HFFc6 (cell line): ENCODE data around the gene RAET1E. TPM values are rescaled to one million over a fixed set of nuclear protein-coding genes. Genes with fewer than 3 reads are reported as not detected.

ENCODE experiments used
- DNase-seq: peaks from one replicate; pipeline ENCODE4 v3.0.0-alpha.2; 2018
- H3K27ac Mint-ChIP-seq: 2 replicates; pipeline ENCODE4 v1.8.0; 2020; ENCODE audit warnings: mild to moderate bottlenecking, mixed read lengths
- H3K27me3 Mint-ChIP-seq: 2 replicates; pipeline ENCODE4 v1.8.0; 2021; ENCODE audit warnings: mild to moderate bottlenecking, moderate library complexity, mixed read lengths; ENCODE audit not compliant: insufficient read depth
- H3K36me3 Mint-ChIP-seq: 2 replicates; pipeline ENCODE4 v1.8.0; 2021; ENCODE audit warnings: low read depth, mixed read lengths
- H3K4me1 Mint-ChIP-seq: 2 replicates; pipeline ENCODE4 v1.8.0; 2020; ENCODE audit warnings: low read depth, mixed read lengths
- H3K4me3 Mint-ChIP-seq: 2 replicates; pipeline ENCODE4 v1.8.0; 2020; ENCODE audit warnings: mild to moderate bottlenecking, moderate library complexity, mixed read lengths
- H3K9me3 Mint-ChIP-seq: 2 replicates; pipeline ENCODE4 v1.8.0; 2020; ENCODE audit warnings: mild to moderate bottlenecking, mixed read lengths
- total RNA-seq, 6 experiments: library from RNA; stranded (reverse); fragmentation: NEBNext Ultra II Directional; extraction: Animal tissue kit (Norgen Biotek cat#: 25700); gene quantifications; 2 replicates in 1 of 6; 3 replicates in 5 of 6; pipeline ENCODE4 v1.2.3, GENCODE V29; 2021
- TF ChIP-seq, protein P1 (sequence below): fragments of 200-600 bp; sonication (generic); IDR thresholded peaks from 2 replicates; pipeline ENCODE4 v1.5.0; 2021; ENCODE audit warnings: antibody characterized with exemption, mild to moderate bottlenecking

Gene RAET1E
- total RNA-seq, 6 experiments from 2014 or later = 0.14 to 0.41 (median 0.26) TPM; not detected in 1

DNA sequence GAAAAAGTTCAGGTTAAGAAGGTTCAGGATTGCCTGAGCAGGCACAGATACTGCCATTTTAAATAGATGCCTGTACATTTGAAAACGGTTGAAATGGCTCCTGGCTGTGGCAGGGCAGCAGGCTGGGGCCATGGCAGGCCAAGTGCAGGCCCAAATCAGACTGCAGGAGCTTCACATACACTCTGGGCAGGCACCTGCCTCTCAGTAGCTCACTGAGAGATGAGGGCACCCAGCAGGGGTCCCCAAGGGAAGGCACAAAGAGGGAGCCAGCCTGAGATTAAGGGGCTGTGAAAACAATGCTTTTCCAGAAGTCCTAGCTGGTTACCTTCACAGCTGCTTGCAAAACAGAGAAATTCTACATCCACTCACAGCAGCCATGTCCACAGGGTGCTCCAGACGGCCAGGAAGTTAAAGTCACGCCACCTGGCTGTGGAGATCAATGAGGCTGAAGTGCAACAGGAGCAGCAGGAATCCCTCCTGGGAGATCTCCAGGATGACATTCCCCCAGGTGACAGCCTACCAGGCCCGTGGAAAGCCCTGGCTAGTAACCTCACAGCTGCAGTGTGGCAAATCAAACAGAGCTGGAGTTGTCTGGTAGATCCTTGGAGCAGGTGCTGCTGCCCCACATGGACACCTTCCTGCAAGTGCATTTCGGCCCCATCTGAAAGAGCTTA lies 6.2 kb upstream of the RAET1E start:
- peaks cover 18% of the 10 kb centered on the region for H3K9me3 Mint-ChIP-seq
- DNase-seq = no peak
- H3K4me1 Mint-ChIP-seq = no peaks in the 10 kb centered on the region
- H3K4me3 Mint-ChIP-seq = no peak overlapping the region
- peaks cover 13% of the 10 kb centered on the region for H3K27me3 Mint-ChIP-seq
- H3K36me3 Mint-ChIP-seq = peaks cover 12% of the 10 kb centered on the region
- no peak overlapping the region for H3K27ac Mint-ChIP-seq
- TF ChIP-seq, protein P1, sequence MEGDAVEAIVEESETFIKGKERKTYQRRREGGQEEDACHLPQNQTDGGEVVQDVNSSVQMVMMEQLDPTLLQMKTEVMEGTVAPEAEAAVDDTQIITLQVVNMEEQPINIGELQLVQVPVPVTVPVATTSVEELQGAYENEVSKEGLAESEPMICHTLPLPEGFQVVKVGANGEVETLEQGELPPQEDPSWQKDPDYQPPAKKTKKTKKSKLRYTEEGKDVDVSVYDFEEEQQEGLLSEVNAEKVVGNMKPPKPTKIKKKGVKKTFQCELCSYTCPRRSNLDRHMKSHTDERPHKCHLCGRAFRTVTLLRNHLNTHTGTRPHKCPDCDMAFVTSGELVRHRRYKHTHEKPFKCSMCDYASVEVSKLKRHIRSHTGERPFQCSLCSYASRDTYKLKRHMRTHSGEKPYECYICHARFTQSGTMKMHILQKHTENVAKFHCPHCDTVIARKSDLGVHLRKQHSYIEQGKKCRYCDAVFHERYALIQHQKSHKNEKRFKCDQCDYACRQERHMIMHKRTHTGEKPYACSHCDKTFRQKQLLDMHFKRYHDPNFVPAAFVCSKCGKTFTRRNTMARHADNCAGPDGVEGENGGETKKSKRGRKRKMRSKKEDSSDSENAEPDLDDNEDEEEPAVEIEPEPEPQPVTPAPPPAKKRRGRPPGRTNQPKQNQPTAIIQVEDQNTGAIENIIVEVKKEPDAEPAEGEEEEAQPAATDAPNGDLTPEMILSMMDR = no peak

DNA sequence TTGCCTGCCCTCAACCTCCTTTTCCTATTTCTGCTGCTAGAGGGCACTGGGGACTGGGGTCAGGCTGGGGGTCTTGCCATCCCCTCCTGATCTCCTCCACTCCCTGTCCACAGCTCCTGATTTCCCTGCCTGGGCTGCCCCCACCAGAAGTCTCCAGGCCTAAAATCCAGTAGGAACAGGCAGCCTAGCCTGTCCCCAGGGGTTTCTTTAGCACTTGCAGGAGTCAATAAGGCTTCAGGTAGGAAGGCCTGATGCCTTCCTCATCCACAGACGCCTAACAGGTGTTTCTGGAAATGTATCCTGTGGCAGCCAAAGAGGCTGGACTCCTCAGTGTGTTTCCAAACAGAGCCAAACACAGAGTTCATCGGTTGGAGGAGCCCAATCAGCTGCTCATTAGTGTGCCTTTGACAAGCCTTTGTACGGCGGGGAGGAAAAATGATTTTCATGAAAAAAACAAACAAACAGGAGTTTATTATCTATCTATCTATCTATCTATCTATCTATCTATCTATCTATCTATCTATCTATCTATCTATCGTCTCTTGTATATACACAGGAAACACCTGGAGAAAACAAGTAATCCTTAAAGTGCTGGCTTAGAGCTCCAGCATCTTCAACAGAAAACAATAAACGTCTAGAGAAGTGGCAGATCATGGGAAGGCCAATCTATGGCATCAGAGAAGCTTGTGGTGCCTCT lies 3.7 kb upstream of the RAET1E start:
- no peak overlapping the region for H3K27ac Mint-ChIP-seq
- H3K9me3 Mint-ChIP-seq = no peaks in the 10 kb centered on the region
- H3K36me3 Mint-ChIP-seq = no peaks in the 10 kb centered on the region
- TF ChIP-seq, protein P1 = no peak
- no peak for DNase-seq
- peaks cover 9% of the 10 kb centered on the region for H3K27me3 Mint-ChIP-seq
- H3K4me1 Mint-ChIP-seq = peaks cover 21% of the 10 kb centered on the region
- no peak overlapping the region for H3K4me3 Mint-ChIP-seq

DNA sequence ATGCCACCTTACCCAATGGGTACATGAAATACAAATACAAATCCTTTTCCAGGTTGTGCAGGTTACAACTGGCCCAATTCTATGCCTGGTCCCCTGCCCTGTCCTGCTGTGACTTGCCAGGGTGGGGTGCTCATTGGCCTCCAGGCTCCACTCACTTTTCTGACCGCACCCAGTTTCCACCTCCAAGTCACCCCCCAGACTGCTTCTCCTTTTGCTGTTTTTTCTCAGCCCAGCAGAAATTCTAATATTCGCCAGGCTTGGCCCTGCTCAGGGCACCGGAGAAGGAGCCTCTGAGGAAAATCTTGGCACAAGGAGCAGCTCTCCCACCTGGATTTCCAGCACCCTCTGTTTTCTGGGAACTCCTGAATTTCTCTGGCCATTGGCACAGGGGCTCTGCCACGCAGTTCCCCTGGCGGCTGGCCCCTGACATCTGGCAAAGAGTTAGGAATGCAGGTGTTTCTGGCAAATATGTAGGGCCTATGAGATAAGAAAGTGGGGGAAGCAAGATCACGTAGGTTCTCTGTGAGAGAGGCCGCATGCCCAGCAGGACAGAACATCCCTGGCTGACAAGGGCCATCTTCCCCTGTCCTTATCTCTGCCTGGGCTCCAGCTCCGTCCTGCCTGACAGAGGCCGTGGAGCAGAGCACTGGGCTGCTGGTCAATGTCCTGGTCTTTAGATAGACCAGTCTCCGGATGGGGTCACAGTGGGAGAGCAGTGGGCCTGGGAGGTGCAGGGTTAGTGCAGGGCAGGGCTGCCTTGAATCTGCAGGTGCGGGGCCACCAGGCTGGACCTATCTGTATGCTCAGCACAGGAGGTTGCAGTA lies 2.9 kb upstream of the RAET1E start:
- no peak overlapping the region for H3K4me3 Mint-ChIP-seq
- H3K9me3 Mint-ChIP-seq = no peaks in the 10 kb centered on the region
- DNase-seq = no peak
- TF ChIP-seq, protein P1 = no peak
- peaks cover 29% of the 10 kb centered on the region for H3K4me1 Mint-ChIP-seq
- peaks cover 8% of the 10 kb centered on the region for H3K27me3 Mint-ChIP-seq
- no peak overlapping the region for H3K27ac Mint-ChIP-seq
- H3K36me3 Mint-ChIP-seq = no peaks in the 10 kb centered on the region

DNA sequence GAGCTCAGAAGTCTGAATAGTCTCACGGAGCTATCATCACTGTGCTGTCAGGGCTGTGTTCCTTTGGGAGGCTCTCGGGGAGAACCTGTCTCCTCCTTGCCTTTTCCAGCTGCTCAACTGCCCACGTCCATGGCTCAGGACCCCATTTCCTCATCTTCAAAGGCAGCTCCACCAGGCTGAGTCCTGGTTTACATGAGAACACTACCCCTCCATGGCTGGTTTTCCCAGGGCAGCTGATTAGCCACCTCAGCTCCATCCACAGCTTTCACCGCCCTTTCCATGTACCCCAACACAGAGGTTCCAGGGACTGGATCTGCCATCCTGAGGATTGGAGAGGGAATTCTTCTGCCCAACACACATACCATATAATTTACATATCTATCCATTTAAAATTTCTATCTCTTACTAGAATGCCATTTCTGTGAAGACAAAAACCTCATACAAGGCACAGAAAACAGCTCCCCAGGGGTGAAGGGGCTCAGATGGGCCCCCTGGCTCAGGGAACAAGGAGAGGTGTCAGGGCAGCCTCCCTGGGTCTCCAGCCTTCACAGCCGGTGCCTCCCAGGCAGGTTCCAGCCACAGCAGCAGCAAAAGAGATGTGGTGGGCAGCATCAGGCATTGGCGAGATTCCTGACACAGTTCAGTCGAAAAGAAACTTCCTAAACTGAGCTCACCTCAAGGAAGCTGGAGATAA lies 2.2 kb upstream of the RAET1E start:
- H3K9me3 Mint-ChIP-seq = no peaks in the 10 kb centered on the region
- peaks cover 6% of the 10 kb centered on the region for H3K27me3 Mint-ChIP-seq
- DNase-seq = no peak
- no peak overlapping the region for H3K4me3 Mint-ChIP-seq
- TF ChIP-seq, protein P1 = no peak
- peaks cover 36% of the 10 kb centered on the region for H3K4me1 Mint-ChIP-seq
- H3K27ac Mint-ChIP-seq = no peak overlapping the region
- no peaks in the 10 kb centered on the region for H3K36me3 Mint-ChIP-seq

DNA sequence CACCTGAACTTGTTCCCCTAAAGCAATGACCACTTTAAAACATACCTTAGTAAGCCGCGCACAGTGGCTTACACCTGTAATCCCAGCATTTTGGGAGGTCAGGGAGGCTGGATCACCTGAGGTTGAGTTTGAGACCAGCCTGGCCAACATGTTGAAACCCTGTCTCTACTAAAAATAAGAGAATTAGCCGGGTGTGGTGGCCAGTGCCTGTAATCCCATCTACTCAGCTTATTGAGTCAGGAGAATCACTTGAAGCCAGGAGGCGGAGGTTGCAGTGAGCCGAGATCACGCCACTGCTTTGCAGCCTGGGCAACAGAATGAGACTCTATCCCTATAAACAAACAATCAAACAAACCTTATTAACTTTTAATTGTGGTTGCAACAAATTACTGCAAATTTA lies 1.6 kb upstream of the RAET1E start:
- Mint-ChIP-seq H3K4me3 (no peak overlapping the region), H3K27ac (no peak overlapping the region), H3K9me3 (no peaks in the 10 kb centered on the region), H3K27me3 (peaks cover 5% of the 10 kb centered on the region), H3K4me1 (peaks cover 42% of the 10 kb centered on the region), H3K36me3 (no peaks in the 10 kb centered on the region)
- TF ChIP-seq, protein P1 = no peak
- no peak for DNase-seq
